Esophagus muscularis mucosa (tissue), 4 donors: ENCODE measurements around the gene LRCOL1. TPM values are rescaled to one million over a fixed set of nuclear protein-coding genes. Genes with fewer than 3 reads are reported as not detected.

Experiments
- DNase-seq: peaks from one replicate; pipeline ENCODE4 v3.0.0-alpha.2; 2017; ENCODE audit errors: extremely low spot score
- H3K27ac ChIP-seq, 4 donors: fragments of 200-600 bp; sonication (generic); replicated peaks in 1 of 4; 1 replicate in 3 of 4; 2 replicates in 1 of 4; pipeline ENCODE4 v1.5.1; 2016 to 2019; ENCODE audit warnings: mild to moderate bottlenecking in 1 of 4
- H3K27me3 ChIP-seq, 4 donors: fragments of 200-600 bp; sonication (generic); one replicate each; pipeline versions ENCODE4 v1.5.1 to v1.6.0; 2016 to 2019
- H3K36me3 ChIP-seq, 4 donors: fragments of 200-600 bp; sonication (generic); one replicate each; pipeline ENCODE4 v1.5.1; 2016 to 2019
- H3K4me1 ChIP-seq, 4 donors: fragments of 200-600 bp; sonication (generic); one replicate each; pipeline ENCODE4 v1.5.1; 2016 to 2019
- H3K4me3 ChIP-seq, 4 donors: fragments of 200-600 bp; sonication (generic); 1 replicate in 2 of 4; 2 replicates in 2 of 4; pipeline ENCODE4 v1.5.1; 2016 to 2019; ENCODE audit warnings: mild to moderate bottlenecking in 4 of 4, moderate library complexity in 1 of 4
- H3K9me3 ChIP-seq, 4 donors: fragments of 200-600 bp; sonication (generic); 1 replicate in 3 of 4; 2 replicates in 1 of 4; pipeline ENCODE4 v1.5.1; 2016 to 2019
- CTCF ChIP-seq, 3 experiments: fragments of 200-600 bp in 2 of 3; fragments of 450-650 bp in 1 of 3; sonication (generic) in 2 of 3; IDR thresholded peaks; one replicate each; pipeline ENCODE4 v1.5.1; 2017 to 2019; ENCODE audit warnings: antibody characterized with exemption in 3 of 3, mild to moderate bottlenecking in 2 of 3, moderate library complexity in 1 of 3
- EP300 ChIP-seq: sonication (generic); formaldehyde crosslinking; IDR thresholded peaks from one replicate; pipeline ENCODE4 v1.6.1; 2017; ENCODE audit warnings: antibody characterized with exemption
- POLR2A ChIP-seq: fragments of 450-650 bp; IDR thresholded peaks from one replicate; pipeline ENCODE4 v1.6.1; 2017; ENCODE audit warnings: antibody characterized with exemption, moderate library complexity, mild to moderate bottlenecking, low read depth
- POLR2AphosphoS5 ChIP-seq, 2 donors: sonication (generic); formaldehyde crosslinking; IDR thresholded peaks; one replicate each; pipeline ENCODE4 v1.6.1; 2017; ENCODE audit warnings: antibody characterized with exemption in 2 of 2
- WGBS: methylation state at CpG from one replicate; pipeline ENCODE4 v1.1.5; 2018; 5-methylcytosine and 5-hydroxymethylcytosine counted together
- intact Hi-C: fragments of 100-400 bp; cut with DNase I; formaldehyde crosslinking; loops from one replicate; pipeline ENCODE4 v1.15.1; 2023
- total RNA-seq, 4 donors: library from RNA; depleted of rRNA; stranded (reverse); fragments of >200 nt; gene quantifications; one replicate each; pipeline versions ENCODE4 v1.1.0 to v1.2.1, GENCODE V29; 2016

Gene LRCOL1
- not detected for total RNA-seq

- peaks cover 0 to 66% (median under 1%) of the 10 kb centered on the region in 4 donors for H3K27me3 ChIP-seq
- no peak within 1 kb of the TSS for H3K27ac ChIP-seq
- H3K36me3 ChIP-seq = no peaks in the 10 kb centered on the region
- no peak for DNase-seq
- peaks cover 0 to 12% (median 4%) of the 10 kb centered on the region in 4 donors for H3K9me3 ChIP-seq
- no peak for TF ChIP-seq CTCF (IDR thresholded peaks at IDR 0.05)
- TF ChIP-seq EP300 = no peak
- no peak for TF ChIP-seq POLR2A
- TF ChIP-seq POLR2AphosphoS5 (IDR thresholded peaks at IDR 0.05) = no peak
- H3K4me3 ChIP-seq = peak within 1 kb of the TSS; percentile 11 to 33 (median 17)
- peaks cover 3 to 20% (median 15%) of the 10 kb centered on the region in 4 donors for H3K4me1 ChIP-seq
- intact Hi-C loops = loop anchor here (10.0 kb wide), 1 partner anchor 455 kb away; no protein-coding TSS in a partner anchor
- 32% methylated on average over 28 of the region's 35 CpGs for WGBS
These were observed at the start of gene LRCOL1 for GRCh38 chr12:132610051-132610759. LRCOL1 (minus strand) TSS chr12:132610582; CDS start chr12:132606251, 4,331 bp downstream.

- H3K27ac ChIP-seq = no peak overlapping the region
- intact Hi-C loops = no loop called here
- H3K4me3 ChIP-seq = no peak overlapping the region
- H3K4me1 ChIP-seq = no peaks in the 10 kb centered on the region
- 91% methylated on average over 5 of the region's 5 CpGs for WGBS
- no peak for DNase-seq
- no peaks in the 10 kb centered on the region for H3K9me3 ChIP-seq
- peaks cover 73 to 100% (median 96%) of the 10 kb centered on the region in 4 donors for H3K36me3 ChIP-seq
- no peaks in the 10 kb centered on the region for H3K27me3 ChIP-seq
- no peak for TF ChIP-seq CTCF (IDR thresholded peaks at IDR 0.05)
- no peak for TF ChIP-seq POLR2AphosphoS5 (IDR thresholded peaks at IDR 0.05)
- TF ChIP-seq POLR2A = no peak
- TF ChIP-seq EP300 = no peak
These were observed 49.7 kb upstream of the LRCOL1 start for GRCh38 chr12:132660052-132660451.

GRCh38 chr12:132659146-132659545, 48.8 kb upstream of the LRCOL1 start:
- no peak overlapping the region for H3K4me3 ChIP-seq
- 95% methylated on average over 16 of the region's 16 CpGs for WGBS
- H3K27ac ChIP-seq = no peak overlapping the region
- peaks cover 70 to 100% (median 95%) of the 10 kb centered on the region in 4 donors for H3K36me3 ChIP-seq
- H3K4me1 ChIP-seq = no peaks in the 10 kb centered on the region
- no peak for TF ChIP-seq CTCF (IDR thresholded peaks at IDR 0.05)
- no peak for TF ChIP-seq EP300
- no peak for TF ChIP-seq POLR2A
- no peak for TF ChIP-seq POLR2AphosphoS5 (IDR thresholded peaks at IDR 0.05)
- intact Hi-C loops = no loop called here
- no peaks in the 10 kb centered on the region for H3K9me3 ChIP-seq
- no peak for DNase-seq
- no peaks in the 10 kb centered on the region for H3K27me3 ChIP-seq

- no peaks in the 10 kb centered on the region for H3K9me3 ChIP-seq
- H3K4me1 ChIP-seq = no peaks in the 10 kb centered on the region
- WGBS = 91% methylated on average over 32 of the region's 32 CpGs
- no peak overlapping the region for H3K4me3 ChIP-seq
- intact Hi-C loops = no loop called here
- no peak overlapping the region for H3K27ac ChIP-seq
- no peaks in the 10 kb centered on the region for H3K27me3 ChIP-seq
- TF ChIP-seq CTCF (IDR thresholded peaks at IDR 0.05) (no peak), EP300 (no peak), POLR2AphosphoS5 (IDR thresholded peaks at IDR 0.05) (no peak), POLR2A (no peak)
- DNase-seq = no peak
- peaks cover 66 to 100% (median 92%) of the 10 kb centered on the region in 4 donors for H3K36me3 ChIP-seq
These were observed 47.9 kb upstream of the LRCOL1 start for GRCh38 chr12:132658149-132658894.
